ENCODE measurements around the gene TFF3.

Gene TFF3

GRCh38 chr21:42321845-42322244 lies 6.6 kb upstream of the TFF3 start:
- H3K18ac ChIP-seq (ENCODE audit: low read depth in 1 of 2, low read length in 2 of 2), result no peak overlapping the region
- 63% methylated on average over 4 of the region's 4 CpGs for WGBS
- H3K79me1 ChIP-seq (replicated peaks; ENCODE audit: low read length, poor library complexity, severe bottlenecking), result no peaks in the 10 kb centered on the region
- no peak overlapping the region for H3K4me2 ChIP-seq (ENCODE audit: low read length, poor library complexity, severe bottlenecking)
- H2BK12ac ChIP-seq (ENCODE audit: low read length in 2 of 2), result no peak overlapping the region
- H3K4ac ChIP-seq (ENCODE audit: low read depth in 1 of 2, low read length in 2 of 2), result no peak overlapping the region
- H4K8ac ChIP-seq (ENCODE audit: low read length), result no peak overlapping the region
- no peak overlapping the region for H3K9ac ChIP-seq (ENCODE audit: low read length)
- peaks cover 27% of the 10 kb centered on the region for H3K4me1 ChIP-seq (ENCODE audit: control insufficient read depth, insufficient read depth, low read depth, low read length)
- H3K27me3 ChIP-seq (ENCODE audit: control insufficient read depth in 1 of 2, insufficient read depth in 1 of 2, low read length in 2 of 2), result peaks cover 0 to 48% of the 10 kb centered on the region in 2 experiments
- DNase-seq, result no peak
- H4K91ac ChIP-seq (ENCODE audit: low read length), result peak overlapping the region; percentile 58
- no peak overlapping the region for H2AFZ ChIP-seq (ENCODE audit: low read depth, low read length)
- H2BK120ac ChIP-seq (ENCODE audit: low read depth, low read length), result no peak overlapping the region
- H2AK5ac ChIP-seq (ENCODE audit: low read length, severe bottlenecking), result peak overlapping the region; percentile 33
- H3K36me3 ChIP-seq (ENCODE audit: control insufficient read depth in 1 of 2, insufficient read depth in 2 of 2, low read depth in 1 of 2, low read length in 2 of 2), result peaks cover 0 to 2% of the 10 kb centered on the region in 2 experiments
- no peaks in the 10 kb centered on the region for H3K9me3 ChIP-seq (ENCODE audit: control insufficient read depth, low read length)
- no peak overlapping the region for H3K14ac ChIP-seq (ENCODE audit: low read length in 2 of 2)
- H3K27ac ChIP-seq (ENCODE audit: low read length, poor library complexity, severe bottlenecking), result no peak overlapping the region
- H2BK5ac ChIP-seq (ENCODE audit: low read depth, low read length, poor library complexity, severe bottlenecking), result no peak overlapping the region
- H3K23ac ChIP-seq (ENCODE audit: low read length in 2 of 2), result no peak overlapping the region
- no peak overlapping the region for H3K4me3 ChIP-seq (ENCODE audit: insufficient read depth in 1 of 2, low read depth in 1 of 2, low read length in 2 of 2)
- no peak overlapping the region for H2BK15ac ChIP-seq (ENCODE audit: low read depth, poor library complexity, severe bottlenecking)

GRCh38 chr21:42321231-42321630 lies 6.0 kb upstream of the TFF3 start:
- Histone ChIP-seq H2BK120ac (ENCODE audit: low read depth, low read length) (no peak overlapping the region), H2BK12ac (ENCODE audit: low read length in 2 of 2) (no peak overlapping the region), H2AK5ac (ENCODE audit: low read length, severe bottlenecking) (no peak overlapping the region), H2BK15ac (ENCODE audit: low read depth, poor library complexity, severe bottlenecking) (no peak overlapping the region), H3K36me3 (ENCODE audit: control insufficient read depth in 1 of 2, insufficient read depth in 2 of 2, low read depth in 1 of 2, low read length in 2 of 2) (peaks cover 0 to 3% of the 10 kb centered on the region in 2 experiments), H2AFZ (ENCODE audit: low read depth, low read length) (no peak overlapping the region), H4K91ac (ENCODE audit: low read length) (no peak overlapping the region), H3K9me3 (ENCODE audit: control insufficient read depth, low read length) (no peaks in the 10 kb centered on the region), H3K27me3 (ENCODE audit: control insufficient read depth in 1 of 2, insufficient read depth in 1 of 2, low read length in 2 of 2) (peaks cover 0 to 48% of the 10 kb centered on the region in 2 experiments), H3K9ac (ENCODE audit: low read length) (no peak overlapping the region), H3K4me1 (ENCODE audit: control insufficient read depth, insufficient read depth, low read depth, low read length) (peaks cover 30% of the 10 kb centered on the region), H3K4me3 (ENCODE audit: insufficient read depth in 1 of 2, low read depth in 1 of 2, low read length in 2 of 2) (no peak overlapping the region), H3K14ac (ENCODE audit: low read length in 2 of 2) (no peak overlapping the region), H3K4me2 (ENCODE audit: low read length, poor library complexity, severe bottlenecking) (no peak overlapping the region), H3K18ac (ENCODE audit: low read depth in 1 of 2, low read length in 2 of 2) (no peak overlapping the region), H2BK5ac (ENCODE audit: low read depth, low read length, poor library complexity, severe bottlenecking) (no peak overlapping the region), H3K4ac (ENCODE audit: low read depth in 1 of 2, low read length in 2 of 2) (no peak overlapping the region), H3K27ac (ENCODE audit: low read length, poor library complexity, severe bottlenecking) (no peak overlapping the region), H4K8ac (ENCODE audit: low read length) (no peak overlapping the region), H3K79me1 (replicated peaks; ENCODE audit: low read length, poor library complexity, severe bottlenecking) (no peaks in the 10 kb centered on the region), H3K23ac (ENCODE audit: low read length in 2 of 2) (no peak overlapping the region)
- WGBS, result 82% methylated on average over 10 of the region's 10 CpGs
- no peak for DNase-seq

DNA sequence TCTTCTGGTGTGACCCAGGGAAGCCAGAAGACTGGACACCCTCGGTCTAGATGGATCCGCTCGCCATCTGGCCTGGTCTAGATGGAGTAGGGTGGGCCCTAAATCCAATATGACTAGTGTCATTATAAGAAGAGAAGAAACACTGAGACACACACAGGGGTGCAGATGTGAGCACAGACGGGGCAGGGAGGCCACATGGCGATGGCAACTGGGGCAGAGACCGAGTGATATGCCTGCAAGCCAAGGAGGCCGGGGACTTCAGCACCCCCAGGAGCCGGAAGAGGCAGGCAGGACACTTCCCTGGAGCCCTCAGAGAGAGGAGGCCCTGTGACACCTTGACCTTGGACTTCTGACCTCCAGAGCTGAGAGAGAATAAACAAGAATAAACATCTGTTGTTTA lies 5.6 kb upstream of the TFF3 start:
- H3K27me3 ChIP-seq (ENCODE audit: control insufficient read depth in 1 of 2, insufficient read depth in 1 of 2, low read length in 2 of 2), result peaks cover 0 to 50% of the 10 kb centered on the region in 2 experiments
- H3K23ac ChIP-seq (ENCODE audit: low read length in 2 of 2), result no peak overlapping the region
- H2AK5ac ChIP-seq (ENCODE audit: low read length, severe bottlenecking), result no peak overlapping the region
- no peak overlapping the region for H3K18ac ChIP-seq (ENCODE audit: low read depth in 1 of 2, low read length in 2 of 2)
- peaks cover 32% of the 10 kb centered on the region for H3K4me1 ChIP-seq (ENCODE audit: control insufficient read depth, insufficient read depth, low read depth, low read length)
- no peak overlapping the region for H2BK120ac ChIP-seq (ENCODE audit: low read depth, low read length)
- H3K4me3 ChIP-seq (ENCODE audit: insufficient read depth in 1 of 2, low read depth in 1 of 2, low read length in 2 of 2), result no peak overlapping the region
- no peak overlapping the region for H4K91ac ChIP-seq (ENCODE audit: low read length)
- no peak overlapping the region for H3K14ac ChIP-seq (ENCODE audit: low read length in 2 of 2)
- no peak overlapping the region for H2BK12ac ChIP-seq (ENCODE audit: low read length in 2 of 2)
- WGBS, result 83% methylated on average over 8 of the region's 8 CpGs
- H2BK5ac ChIP-seq (ENCODE audit: low read depth, low read length, poor library complexity, severe bottlenecking), result no peak overlapping the region
- H2AFZ ChIP-seq (ENCODE audit: low read depth, low read length), result no peak overlapping the region
- H3K27ac ChIP-seq (ENCODE audit: low read length, poor library complexity, severe bottlenecking), result no peak overlapping the region
- peaks cover 0 to 3% of the 10 kb centered on the region in 2 experiments for H3K36me3 ChIP-seq (ENCODE audit: control insufficient read depth in 1 of 2, insufficient read depth in 2 of 2, low read depth in 1 of 2, low read length in 2 of 2)
- DNase-seq, result no peak
- no peak overlapping the region for H4K8ac ChIP-seq (ENCODE audit: low read length)
- H3K9me3 ChIP-seq (ENCODE audit: control insufficient read depth, low read length), result no peaks in the 10 kb centered on the region
- no peak overlapping the region for H2BK15ac ChIP-seq (ENCODE audit: low read depth, poor library complexity, severe bottlenecking)
- no peak overlapping the region for H3K4ac ChIP-seq (ENCODE audit: low read depth in 1 of 2, low read length in 2 of 2)
- no peak overlapping the region for H3K4me2 ChIP-seq (ENCODE audit: low read length, poor library complexity, severe bottlenecking)
- H3K9ac ChIP-seq (ENCODE audit: low read length), result no peak overlapping the region
- no peaks in the 10 kb centered on the region for H3K79me1 ChIP-seq (replicated peaks; ENCODE audit: low read length, poor library complexity, severe bottlenecking)

DNA sequence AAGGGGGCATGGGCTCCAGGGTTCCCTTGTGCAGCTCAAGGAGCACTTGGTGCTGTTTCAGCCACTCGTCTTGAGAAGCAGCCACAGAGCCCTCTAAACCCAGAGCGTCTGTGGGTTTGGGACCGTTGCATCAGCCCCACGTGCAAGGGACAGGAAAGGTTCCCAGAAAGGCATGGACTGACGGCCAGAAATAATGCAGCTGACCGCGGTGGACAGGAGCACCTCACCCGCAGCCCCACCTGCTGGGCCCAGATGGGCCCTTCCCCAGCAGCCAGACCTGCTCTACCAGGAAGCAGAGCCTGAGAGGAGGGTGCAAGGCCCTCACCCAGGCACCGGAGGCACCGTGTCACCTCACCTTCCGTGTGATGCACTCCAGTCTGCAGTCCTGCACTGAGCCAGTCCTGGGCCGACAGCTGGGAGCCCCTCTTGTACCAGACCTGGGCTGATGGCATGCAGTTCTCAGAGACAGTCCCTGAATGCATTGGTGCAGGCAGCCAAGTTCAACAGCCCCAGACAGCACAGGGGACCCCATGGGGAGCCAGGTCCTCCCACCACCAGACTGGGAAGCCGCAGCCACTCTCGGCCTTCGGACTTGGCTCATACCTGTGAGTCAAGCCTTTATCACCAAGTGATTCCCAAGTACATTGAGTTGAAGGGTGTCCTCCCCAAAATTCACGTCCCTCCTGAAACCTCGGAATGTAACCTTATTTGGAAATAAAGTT lies 4.8 kb upstream of the TFF3 start:
- no peak overlapping the region for H3K14ac ChIP-seq (ENCODE audit: low read length in 2 of 2)
- H3K9me3 ChIP-seq (ENCODE audit: control insufficient read depth, low read length), result no peaks in the 10 kb centered on the region
- no peak overlapping the region for H3K4ac ChIP-seq (ENCODE audit: low read depth in 1 of 2, low read length in 2 of 2)
- H3K36me3 ChIP-seq (ENCODE audit: control insufficient read depth in 1 of 2, insufficient read depth in 2 of 2, low read depth in 1 of 2, low read length in 2 of 2), result peaks cover 0 to 3% of the 10 kb centered on the region in 2 experiments
- no peak for DNase-seq
- no peak overlapping the region for H2BK5ac ChIP-seq (ENCODE audit: low read depth, low read length, poor library complexity, severe bottlenecking)
- no peak overlapping the region for H2BK12ac ChIP-seq (ENCODE audit: low read length in 2 of 2)
- H3K4me2 ChIP-seq (ENCODE audit: low read length, poor library complexity, severe bottlenecking), result no peak overlapping the region
- no peak overlapping the region for H2BK120ac ChIP-seq (ENCODE audit: low read depth, low read length)
- 87% methylated on average over 17 of the region's 17 CpGs for WGBS
- H3K27me3 ChIP-seq (ENCODE audit: control insufficient read depth in 1 of 2, insufficient read depth in 1 of 2, low read length in 2 of 2), result peaks cover 0 to 51% of the 10 kb centered on the region in 2 experiments
- H3K4me1 ChIP-seq (ENCODE audit: control insufficient read depth, insufficient read depth, low read depth, low read length), result peaks cover 39% of the 10 kb centered on the region
- H2AFZ ChIP-seq (ENCODE audit: low read depth, low read length), result no peak overlapping the region
- no peak overlapping the region for H3K23ac ChIP-seq (ENCODE audit: low read length in 2 of 2)
- H3K79me1 ChIP-seq (replicated peaks; ENCODE audit: low read length, poor library complexity, severe bottlenecking), result no peaks in the 10 kb centered on the region
- no peak overlapping the region for H4K8ac ChIP-seq (ENCODE audit: low read length)
- H3K9ac ChIP-seq (ENCODE audit: low read length), result no peak overlapping the region
- no peak overlapping the region for H2BK15ac ChIP-seq (ENCODE audit: low read depth, poor library complexity, severe bottlenecking)
- H3K4me3 ChIP-seq (ENCODE audit: insufficient read depth in 1 of 2, low read depth in 1 of 2, low read length in 2 of 2), result no peak overlapping the region
- no peak overlapping the region for H3K27ac ChIP-seq (ENCODE audit: low read length, poor library complexity, severe bottlenecking)
- H2AK5ac ChIP-seq (ENCODE audit: low read length, severe bottlenecking), result no peak overlapping the region
- no peak overlapping the region for H4K91ac ChIP-seq (ENCODE audit: low read length)
- H3K18ac ChIP-seq (ENCODE audit: low read depth in 1 of 2, low read length in 2 of 2), result no peak overlapping the region

Measured in mesenchymal stem cell (in vitro differentiated cells and primary cell).